GM23338 (cell line): ENCODE results near the gene TBC1D9B. TPM values are rescaled to one million over a fixed set of nuclear protein-coding genes. Genes with fewer than 3 reads are reported as not detected.

Experiments used
- ATAC-seq: fragments of 200-7000 bp; cut with Tn5 transposase; 3 replicates; pipeline ENCODE4 v1.9.1; 2020
- DNase-seq: peaks from one replicate; pipeline ENCODE4 v3.0.0-alpha.2; 2015; ENCODE audit warnings: low spot score
- H2AFZ ChIP-seq: fragments of 200-600 bp; sonication (generic); 2 replicates; pipeline ENCODE4 v1.8.0; 2016; ENCODE audit warnings: antibody characterized with exemption, mild to moderate bottlenecking, moderate library complexity
- H3F3A ChIP-seq: fragments of 200-600 bp; sonication (generic); replicated peaks from 2 replicates; pipeline ENCODE4 v1.8.0; 2017; ENCODE audit warnings: antibody characterized with exemption, mixed run types, low read depth
- H3K27ac ChIP-seq: fragments of 200-600 bp; sonication (generic); 2 replicates; pipeline ENCODE4 v1.6.1; 2016; ENCODE audit warnings: low read depth
- H3K27me3 ChIP-seq: fragments of 200-600 bp; sonication (generic); 2 replicates; pipeline ENCODE4 v1.8.0; 2016; ENCODE audit warnings: mild to moderate bottlenecking, mixed run types, moderate library complexity; ENCODE audit not compliant: insufficient read depth
- H3K36me3 ChIP-seq: fragments of 200-600 bp; sonication (generic); 2 replicates; pipeline ENCODE4 v1.8.0; 2016; ENCODE audit warnings: mild to moderate bottlenecking; ENCODE audit not compliant: insufficient read depth
- H3K4me1 ChIP-seq: fragments of 200-600 bp; sonication (generic); 2 replicates; pipeline ENCODE4 v1.8.0; 2016; ENCODE audit warnings: mild to moderate bottlenecking, moderate library complexity; ENCODE audit not compliant: insufficient read depth
- H3K4me2 ChIP-seq: fragments of 200-600 bp; sonication (generic); 2 replicates; pipeline ENCODE4 v1.7.1; 2017; ENCODE audit warnings: mixed run types
- H3K4me3 ChIP-seq: fragments of 200-600 bp; sonication (generic); 2 replicates; pipeline ENCODE4 v1.6.1; 2016; ENCODE audit warnings: mixed run types
- H3K79me2 ChIP-seq: fragments of 200-600 bp; sonication (generic); replicated peaks from 2 replicates; pipeline ENCODE4 v1.8.0; 2017; ENCODE audit warnings: mild to moderate bottlenecking; ENCODE audit not compliant: insufficient read depth
- H3K9me2 ChIP-seq: fragments of 200-600 bp; sonication (generic); 2 replicates; pipeline ENCODE4 v1.8.0; 2017; ENCODE audit not compliant: insufficient read depth
- H4K20me1 ChIP-seq: fragments of 200-600 bp; sonication (generic); replicated peaks from 2 replicates; pipeline ENCODE4 v1.8.0; 2017; ENCODE audit warnings: mild to moderate bottlenecking; ENCODE audit not compliant: insufficient read depth
- H3K27ac Mint-ChIP-seq: 2 replicates; pipeline ENCODE4 v1.8.0; 2020; ENCODE audit warnings: inconsistent platforms, mild to moderate bottlenecking, moderate library complexity, mixed read lengths
- H3K27me3 Mint-ChIP-seq: 3 replicates; pipeline ENCODE4 v1.8.0; 2022; ENCODE audit warnings: low read depth, mild to moderate bottlenecking, moderate library complexity, mixed read lengths, inconsistent platforms; ENCODE audit not compliant: insufficient read depth, poor library complexity
- H3K36me3 Mint-ChIP-seq: 3 replicates; pipeline ENCODE4 v1.8.0; 2021; ENCODE audit warnings: low read depth, mild to moderate bottlenecking, inconsistent platforms, moderate library complexity, mixed read lengths
- H3K4me1 Mint-ChIP-seq: 3 replicates; pipeline ENCODE4 v1.8.0; 2020; ENCODE audit warnings: mild to moderate bottlenecking, inconsistent platforms, mixed read lengths
- H3K4me3 Mint-ChIP-seq: 3 replicates; pipeline ENCODE4 v1.8.0; 2021; ENCODE audit warnings: moderate library complexity, mild to moderate bottlenecking, inconsistent platforms, mixed read lengths
- H3K9me3 Mint-ChIP-seq: 3 replicates; pipeline ENCODE4 v1.8.0; 2020; ENCODE audit warnings: moderate library complexity, mild to moderate bottlenecking, inconsistent platforms, mixed read lengths
- CREB1 ChIP-seq: fragments of 250-450 bp; sonication (Bioruptor Pico); IDR thresholded peaks from 2 replicates; pipeline ENCODE4 v1.5.0; 2020; ENCODE audit warnings: low read depth, mild to moderate bottlenecking, moderate library complexity
- EZH2 ChIP-seq: fragments of 200-600 bp; sonication (generic); IDR thresholded peaks from one replicate; pipeline ENCODE4 v1.8.0; 2017; ENCODE audit warnings: antibody characterized with exemption, mild to moderate bottlenecking, low read depth; ENCODE audit not compliant: unreplicated experiment
- EZH2phosphoT487 ChIP-seq: fragments of 200-600 bp; sonication (generic); IDR thresholded peaks from one replicate; pipeline ENCODE4 v1.8.1; 2018; ENCODE audit warnings: antibody characterized with exemption; ENCODE audit not compliant: unreplicated experiment
- JUNB ChIP-seq: IDR thresholded peaks from one replicate; pipeline ENCODE4 v1.6.1; 2016; ENCODE audit warnings: antibody characterized with exemption; ENCODE audit not compliant: unreplicated experiment
- STAT1 ChIP-seq: IDR thresholded peaks from one replicate; pipeline ENCODE4 v1.6.1; 2016; ENCODE audit warnings: antibody characterized with exemption; ENCODE audit not compliant: unreplicated experiment
- ZNF114 ChIP-seq: fragments of 250-450 bp; sonication (Bioruptor Pico); IDR thresholded peaks from 2 replicates; pipeline ENCODE4 v1.5.0; 2020; ENCODE audit warnings: mild to moderate bottlenecking, moderate library complexity
- ZNF331 ChIP-seq: fragments of 250-450 bp; sonication (Bioruptor Pico); IDR thresholded peaks from 2 replicates; pipeline ENCODE4 v1.5.0; 2020; ENCODE audit warnings: low read depth, mild to moderate bottlenecking, moderate library complexity
- ZNF462 ChIP-seq: fragments of 250-450 bp; sonication (Bioruptor Pico); IDR thresholded peaks from 2 replicates; pipeline ENCODE4 v1.5.0; 2020; ENCODE audit warnings: mild to moderate bottlenecking, moderate library complexity
- polyA plus RNA-seq: library from polyadenylated mRNA; unstranded; fragments of >200 nt; fragmentation: Nextera tagmentation; extraction: Ambion mirVana; gene quantifications from 2 replicates; pipeline ENCODE4 v1.2.1, GENCODE V29; 2016
- total RNA-seq: library from RNA; depleted of rRNA; stranded (reverse); fragments of >200 nt; shearing (Covaris generic); gene quantifications from 2 replicates; pipeline ENCODE4 v1.2.3, GENCODE V29; 2014

The TBC1D9B gene
- total and polyA plus RNA-seq, 2 experiments from 2014 or later: 19.0 to 38.0 TPM

- TF ChIP-seq ZNF462 (no peak), JUNB (no peak), CREB1 (CRISPR knock-in tag) (no peak), STAT1 (no peak), ZNF331 (CRISPR knock-in tag) (no peak)
Measured at GRCh38 chr5:179885491-179886090, 22.1 kb downstream of the TBC1D9B start (continued).

GRCh38 chr5:179883163-179883562, 24.5 kb downstream of the TBC1D9B start:
- Histone ChIP-seq H3K4me1 (no peaks in the 10 kb centered on the region), H3K36me3 (peaks cover 24% of the 10 kb centered on the region), H3F3A (no peaks in the 10 kb centered on the region), H3K4me2 (no peak overlapping the region), H3K27me3 (no peaks in the 10 kb centered on the region), H3K9me2 (0 out of 2 replicates have a peak, but pooled peaks cover 2% of the 10 kb centered on the region), H2AFZ (no peak overlapping the region), H3K4me3 (no peak overlapping the region), H4K20me1 (no peaks in the 10 kb centered on the region), H3K79me2 (no peaks in the 10 kb centered on the region), H3K27ac (no peak overlapping the region)
- peaks cover 4% of the 10 kb centered on the region for H3K27me3 Mint-ChIP-seq
- no peaks in the 10 kb centered on the region for H3K4me1 Mint-ChIP-seq
- DNase-seq (no peak), ATAC-seq (no peak)
- H3K4me3 Mint-ChIP-seq: no peak overlapping the region
- TF ChIP-seq ZNF331 (CRISPR knock-in tag) (no peak), EZH2phosphoT487 (no peak), EZH2 (no peak), ZNF462 (no peak), ZNF114 (CRISPR knock-in tag) (no peak)
- H3K36me3 Mint-ChIP-seq: peaks cover 61% of the 10 kb centered on the region
- peaks cover 39% of the 10 kb centered on the region for H3K9me3 Mint-ChIP-seq
- H3K27ac Mint-ChIP-seq: no peak overlapping the region
